GM18870 (cell line): ENCODE data around the gene KCNJ2.
A peak's percentile ranks its signal among the peaks of the same experiment; 100 is the strongest.

Experiments used
- ATAC-seq: cut with Tn5 transposase; IDR thresholded peaks from one replicate; pipeline ENCODE4 v1.9.1; 2021; ENCODE audit warnings: moderate library complexity; ENCODE audit not compliant: unreplicated experiment

KCNJ2 gene

GRCh38 chr17:70168977-70169708 is at the start of gene KCNJ2:
Gene KCNJ2, plus strand, starts transcription at chr17:70169532. Its CDS starts 5,508 bp downstream, at chr17:70175040.
- peak; percentile 60 for ATAC-seq

- ATAC-seq, result no peak
Measured at GRCh38 chr17:70119545-70119944, 49.8 kb upstream of the KCNJ2 start.

GRCh38 chr17:70119983-70120382 is 49.3 kb upstream of the KCNJ2 start:
- no peak for ATAC-seq

- no peak for ATAC-seq
Measured at GRCh38 chr17:70120425-70120824, 48.9 kb upstream of the KCNJ2 start.

- ATAC-seq, result no peak
Measured at GRCh38 chr17:70121126-70121525, 48.2 kb upstream of the KCNJ2 start.

GRCh38 chr17:70123193-70123592 is 46.1 kb upstream of the KCNJ2 start:
- no peak for ATAC-seq

- ATAC-seq, result no peak
Measured at GRCh38 chr17:70124723-70125122, 44.6 kb upstream of the KCNJ2 start.

GRCh38 chr17:70127221-70127873 is 42.0 kb upstream of the KCNJ2 start:
- no peak for ATAC-seq

GRCh38 chr17:70128727-70129238 is 40.5 kb upstream of the KCNJ2 start:
- ATAC-seq, result no peak

- ATAC-seq, result no peak
Measured at GRCh38 chr17:70130289-70130688, 39.0 kb upstream of the KCNJ2 start.

GRCh38 chr17:70132505-70132904 is 36.8 kb upstream of the KCNJ2 start:
- no peak for ATAC-seq

GRCh38 chr17:70134042-70134441 is 35.3 kb upstream of the KCNJ2 start:
- no peak for ATAC-seq

GRCh38 chr17:70134777-70135176 is 34.6 kb upstream of the KCNJ2 start:
- no peak for ATAC-seq

GRCh38 chr17:70136131-70136530 is 33.2 kb upstream of the KCNJ2 start:
- no peak for ATAC-seq

- peak; percentile 100 for ATAC-seq
Measured at GRCh38 chr17:70137451-70138230, 31.7 kb upstream of the KCNJ2 start.

GRCh38 chr17:70138291-70138865 is 31.0 kb upstream of the KCNJ2 start:
- ATAC-seq, result no peak

GRCh38 chr17:70139449-70139993 is 29.8 kb upstream of the KCNJ2 start:
- no peak for ATAC-seq

- ATAC-seq, result no peak
Measured at GRCh38 chr17:70144260-70144846, 25.0 kb upstream of the KCNJ2 start.

- ATAC-seq, result no peak
Measured at GRCh38 chr17:70153210-70153609, 16.1 kb upstream of the KCNJ2 start.

- ATAC-seq, result no peak
Measured at GRCh38 chr17:70157151-70157550, 12.2 kb upstream of the KCNJ2 start.

- ATAC-seq, result no peak
Measured at GRCh38 chr17:70158180-70158579, 11.2 kb upstream of the KCNJ2 start.
